ENCODE data around the gene NLRP8. TPM values are rescaled to one million over a fixed set of nuclear protein-coding genes. Genes with fewer than 3 reads are reported as not detected.
"Not testable (repeated sequence)": the region's sequence is repeated elsewhere in the genome, so short reads cannot be mapped to it uniquely, and the experiment has no call there.

Gene NLRP8
- total RNA-seq, 4 donors from 2014 or later: not detected

GRCh38 chr19:55986487-55986886 is 38.9 kb downstream of the NLRP8 start, which contains the start of gene NLRP5:
TSS of gene NLRP5 (plus strand) at chr19:55986775.
- no peak for DNase-seq (ENCODE audit: low spot score in 2 of 2)
- Histone ChIP-seq H3K27me3 (no peaks in the 10 kb centered on the region), H3K4me1 (no peaks in the 10 kb centered on the region), H3K27ac (no peak within 1 kb of the TSS), H3K36me3 (no peaks in the 10 kb centered on the region), H3K4me3 (no peak within 1 kb of the TSS), H3K9me3 (peaks cover 0 to 18% (median 0%) of the 10 kb centered on the region in 4 donors)
- WGBS, 2 donors: 55 to 56% methylated on average over 10 of the region's 10 CpGs
- TF ChIP-seq CTCF (IDR thresholded peaks at IDR 0.05) (no peak), POLR2A (IDR thresholded peaks at IDR 0.05) (no peak), EP300 (IDR thresholded peaks at IDR 0.05) (no peak)

- Histone ChIP-seq H3K9me3 (peaks cover 0 to 22% (median 0%) of the 10 kb centered on the region in 4 donors), H3K4me3 (no peak overlapping the region), H3K27ac (no peak overlapping the region), H3K27me3 (no peaks in the 10 kb centered on the region), H3K4me1 (no peaks in the 10 kb centered on the region), H3K36me3 (no peaks in the 10 kb centered on the region)
- TF ChIP-seq EP300 (IDR thresholded peaks at IDR 0.05) (no peak), CTCF (IDR thresholded peaks at IDR 0.05) (no peak), POLR2A (IDR thresholded peaks at IDR 0.05) (no peak)
- DNase-seq (ENCODE audit: low spot score in 2 of 2): no peak
- WGBS, 2 donors: 84% methylated on average over 5 of the region's 5 CpGs
Measured at GRCh38 chr19:55990831-55991230, 43.2 kb downstream of the NLRP8 start.

- no peak for TF ChIP-seq EP300 (IDR thresholded peaks at IDR 0.05)
- no peak for TF ChIP-seq POLR2A (IDR thresholded peaks at IDR 0.05)
- TF ChIP-seq CTCF (IDR thresholded peaks at IDR 0.05): no peak
- H3K9me3 ChIP-seq: peaks cover 0 to 28% (median 0%) of the 10 kb centered on the region in 4 donors
- H3K36me3 ChIP-seq: no peaks in the 10 kb centered on the region
- no peak overlapping the region for H3K4me3 ChIP-seq
- H3K27me3 ChIP-seq: no peaks in the 10 kb centered on the region
- no peak for DNase-seq (ENCODE audit: low spot score in 2 of 2)
- H3K27ac ChIP-seq: no peak overlapping the region
- WGBS, 2 donors: 22 to 36% methylated on average over 1 of the region's 1 CpG
- H3K4me1 ChIP-seq: no peaks in the 10 kb centered on the region
Measured at GRCh38 chr19:55993492-55993891, 45.9 kb downstream of the NLRP8 start.

- no peak overlapping the region for H3K27ac ChIP-seq
- no peaks in the 10 kb centered on the region for H3K36me3 ChIP-seq
- H3K4me1 ChIP-seq: no peaks in the 10 kb centered on the region
- H3K9me3 ChIP-seq: peaks cover 0 to 44% (median 0%) of the 10 kb centered on the region in 4 donors
- 41 to 79% methylated on average over 1 of the region's 1 CpG for WGBS, 2 donors
- no peak for TF ChIP-seq EP300 (IDR thresholded peaks at IDR 0.05)
- no peak for TF ChIP-seq CTCF (IDR thresholded peaks at IDR 0.05)
- no peak for TF ChIP-seq POLR2A (IDR thresholded peaks at IDR 0.05)
- H3K4me3 ChIP-seq: no peak overlapping the region
- no peaks in the 10 kb centered on the region for H3K27me3 ChIP-seq
- no peak for DNase-seq (ENCODE audit: low spot score in 2 of 2)
Measured at GRCh38 chr19:56014765-56015164, 67.1 kb downstream of the NLRP8 start.

- no peaks in the 10 kb centered on the region for H3K27me3 ChIP-seq
- no peaks in the 10 kb centered on the region for H3K36me3 ChIP-seq
- DNase-seq (ENCODE audit: low spot score in 2 of 2): no peak
- WGBS, 2 donors: 24 to 46% methylated on average over 5 of the region's 5 CpGs
- H3K4me1 ChIP-seq: no peaks in the 10 kb centered on the region
- peaks cover 0 to 39% (median 0%) of the 10 kb centered on the region in 4 donors for H3K9me3 ChIP-seq
- no peak overlapping the region for H3K4me3 ChIP-seq
- TF ChIP-seq POLR2A (IDR thresholded peaks at IDR 0.05) (no peak), CTCF (IDR thresholded peaks at IDR 0.05) (no peak), EP300 (IDR thresholded peaks at IDR 0.05) (no peak)
- H3K27ac ChIP-seq: no peak overlapping the region
Measured at GRCh38 chr19:56015756-56016155, 68.1 kb downstream of the NLRP8 start.

GRCh38 chr19:56019325-56019724 is 71.7 kb downstream of the NLRP8 start:
- not testable (repeated sequence) for H3K4me1 ChIP-seq; H3K27ac ChIP-seq; H3K4me3 ChIP-seq; H3K36me3 ChIP-seq; DNase-seq (ENCODE audit: low spot score in 2 of 2); H3K27me3 ChIP-seq
- WGBS, 2 donors: 63 to 67% methylated on average over 2 of the region's 2 CpGs
- H3K9me3 ChIP-seq: peaks cover 0 to 37% (median 0%) of the 10 kb centered on the region in 4 donors

GRCh38 chr19:56020355-56020975 is 72.8 kb downstream of the NLRP8 start:
- not testable (repeated sequence) for H3K4me3 ChIP-seq; H3K36me3 ChIP-seq; H3K27me3 ChIP-seq; H3K4me1 ChIP-seq; DNase-seq (ENCODE audit: low spot score in 2 of 2); H3K27ac ChIP-seq
- peaks cover 0 to 39% (median 0%) of the 10 kb centered on the region in 4 donors for H3K9me3 ChIP-seq
- 65 to 77% methylated on average over 7 of the region's 7 CpGs for WGBS, 2 donors

All from tibial nerve (tissue), 4 donors.